ENCODE data around the gene SLC25A26. TPM values are rescaled to one million over a fixed set of nuclear protein-coding genes. Genes with fewer than 3 reads are reported as not detected.

The SLC25A26 gene
- total RNA-seq, 1 donor from 2014 or later = 20.7 TPM

- no peak for DNase-seq (ENCODE audit: low read depth)
Measured at GRCh38 chr3:66396888-66397287, 176.1 kb downstream of the SLC25A26 start.

GRCh38 chr3:66397745-66398144 lies 176.9 kb downstream of the SLC25A26 start:
- no peak for DNase-seq (ENCODE audit: low read depth)

GRCh38 chr3:66398228-66399025 lies 177.6 kb downstream of the SLC25A26 start:
- peak; percentile 56 for DNase-seq (ENCODE audit: low read depth)

GRCh38 chr3:66399529-66400232 lies 178.9 kb downstream of the SLC25A26 start:
- DNase-seq (ENCODE audit: low read depth) = no peak

DNA sequence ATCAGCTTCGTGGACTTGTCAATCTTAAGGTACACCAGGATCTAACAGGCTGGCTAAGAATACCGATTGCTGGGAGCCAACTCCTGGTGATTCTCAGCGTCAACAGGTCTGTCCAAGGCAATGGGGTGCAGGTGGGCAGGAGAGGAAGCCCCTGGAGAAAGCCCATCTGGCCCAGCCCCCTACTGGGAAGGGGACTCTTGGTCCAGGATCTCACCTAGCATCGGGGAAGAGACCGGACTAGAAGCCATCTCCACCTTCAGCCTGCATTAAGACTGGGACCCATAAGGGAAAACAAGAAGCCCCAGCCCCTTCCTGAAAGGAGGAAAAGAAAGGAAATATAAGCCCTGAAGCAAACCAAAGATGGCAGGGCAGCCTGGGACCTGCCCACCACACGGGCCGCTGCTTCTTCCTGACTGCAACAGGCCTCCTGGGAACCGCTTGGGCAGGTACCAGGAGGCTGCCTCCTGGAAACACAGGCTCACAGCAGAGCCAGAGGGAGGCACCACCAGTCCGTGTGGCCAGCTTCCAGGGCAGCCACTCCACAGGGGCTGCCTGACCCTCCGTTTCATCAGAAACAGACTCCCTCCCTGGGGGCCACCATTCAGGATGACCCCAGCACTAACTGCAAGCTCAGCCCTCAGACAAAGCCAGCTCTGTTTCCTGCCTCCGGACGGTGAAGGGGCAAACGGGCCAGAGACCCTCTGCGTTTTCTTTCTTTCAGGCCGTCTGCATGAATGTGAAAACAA lies 179.8 kb downstream of the SLC25A26 start:
- DNase-seq (ENCODE audit: low read depth) = no peak

DNA sequence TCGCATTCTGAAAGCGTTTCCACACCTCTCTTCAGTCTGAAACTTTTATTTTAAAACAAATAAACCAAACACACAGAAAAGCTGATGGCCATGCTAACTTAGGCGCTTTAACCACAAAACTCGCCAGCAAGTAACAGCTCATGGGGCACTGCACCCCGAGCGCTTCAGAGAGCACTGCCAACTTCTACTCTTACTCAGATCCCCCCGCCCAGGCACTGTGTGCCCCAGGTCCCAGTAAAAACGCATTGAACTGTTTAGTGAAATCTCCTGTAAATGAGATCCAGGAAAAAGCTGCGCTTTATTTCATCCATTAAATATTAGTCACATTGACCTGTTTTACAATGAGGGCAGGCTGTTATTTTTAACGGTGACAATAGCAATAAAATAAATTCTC lies 180.4 kb downstream of the SLC25A26 start:
- no peak for DNase-seq (ENCODE audit: low read depth)

DNA sequence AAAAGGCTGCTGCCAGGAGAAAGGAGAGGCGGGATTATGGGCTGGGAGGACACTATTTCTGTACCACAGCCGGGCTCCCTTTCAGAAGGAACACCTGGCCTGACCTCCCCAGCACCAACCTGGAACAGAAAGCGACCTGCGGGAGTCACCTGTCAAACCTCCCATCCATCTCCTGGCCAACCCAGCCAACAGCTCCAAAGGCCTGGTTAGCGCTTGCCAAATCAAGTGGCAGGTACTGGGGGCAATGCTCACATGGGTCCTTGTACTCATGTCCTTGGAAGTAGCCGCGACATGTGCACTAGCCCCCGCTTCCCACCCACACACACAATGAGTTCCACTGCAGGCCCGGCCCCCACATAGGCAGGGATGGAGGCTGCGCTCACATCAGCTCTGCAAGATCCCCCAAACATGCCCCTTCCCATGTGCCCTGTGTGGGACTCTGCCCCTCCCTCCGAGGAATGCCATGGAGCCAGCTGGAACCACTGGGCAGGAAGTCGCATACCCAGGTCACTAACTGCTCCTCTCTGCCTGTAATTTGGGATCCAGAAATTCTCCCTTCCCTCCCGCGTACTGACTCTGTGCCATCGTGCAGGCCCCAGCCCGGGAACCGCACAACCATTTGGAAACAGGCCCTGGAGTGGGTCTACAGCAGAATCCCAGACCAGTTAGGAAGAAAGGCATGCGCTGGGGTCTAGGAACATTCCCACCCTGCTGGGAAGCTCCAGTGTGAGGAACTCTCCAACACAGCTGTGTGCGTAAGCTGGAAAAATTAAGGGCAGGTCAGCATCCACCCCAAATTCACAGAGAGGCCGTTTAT lies 181.1 kb downstream of the SLC25A26 start:
- DNase-seq (ENCODE audit: low read depth) = no peak

GRCh38 chr3:66402596-66403290 lies 181.9 kb downstream of the SLC25A26 start:
- no peak for DNase-seq (ENCODE audit: low read depth)

- DNase-seq (ENCODE audit: low read depth) = no peak
Measured at GRCh38 chr3:66403323-66403990, 182.7 kb downstream of the SLC25A26 start.

DNA sequence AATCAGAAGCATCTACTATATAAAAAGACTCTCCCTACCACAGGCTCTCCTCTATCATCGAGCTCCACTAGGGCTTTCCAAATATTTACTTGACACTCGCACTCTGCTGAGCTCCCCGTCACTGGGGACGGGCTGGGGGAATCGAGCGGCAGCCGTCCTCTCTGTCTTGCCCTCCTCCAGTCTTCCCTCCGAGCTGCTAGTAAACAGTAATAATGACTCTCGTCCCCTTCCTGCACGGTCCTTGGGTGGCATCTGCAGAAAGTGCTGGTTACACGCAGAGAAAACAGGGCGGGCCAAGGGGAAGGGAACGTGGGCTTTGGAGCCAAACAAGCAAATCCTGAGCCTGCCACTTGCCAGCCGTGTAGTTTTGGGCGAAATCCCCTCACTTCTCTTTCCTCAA lies 183.4 kb downstream of the SLC25A26 start:
- DNase-seq (ENCODE audit: low read depth) = no peak

DNA sequence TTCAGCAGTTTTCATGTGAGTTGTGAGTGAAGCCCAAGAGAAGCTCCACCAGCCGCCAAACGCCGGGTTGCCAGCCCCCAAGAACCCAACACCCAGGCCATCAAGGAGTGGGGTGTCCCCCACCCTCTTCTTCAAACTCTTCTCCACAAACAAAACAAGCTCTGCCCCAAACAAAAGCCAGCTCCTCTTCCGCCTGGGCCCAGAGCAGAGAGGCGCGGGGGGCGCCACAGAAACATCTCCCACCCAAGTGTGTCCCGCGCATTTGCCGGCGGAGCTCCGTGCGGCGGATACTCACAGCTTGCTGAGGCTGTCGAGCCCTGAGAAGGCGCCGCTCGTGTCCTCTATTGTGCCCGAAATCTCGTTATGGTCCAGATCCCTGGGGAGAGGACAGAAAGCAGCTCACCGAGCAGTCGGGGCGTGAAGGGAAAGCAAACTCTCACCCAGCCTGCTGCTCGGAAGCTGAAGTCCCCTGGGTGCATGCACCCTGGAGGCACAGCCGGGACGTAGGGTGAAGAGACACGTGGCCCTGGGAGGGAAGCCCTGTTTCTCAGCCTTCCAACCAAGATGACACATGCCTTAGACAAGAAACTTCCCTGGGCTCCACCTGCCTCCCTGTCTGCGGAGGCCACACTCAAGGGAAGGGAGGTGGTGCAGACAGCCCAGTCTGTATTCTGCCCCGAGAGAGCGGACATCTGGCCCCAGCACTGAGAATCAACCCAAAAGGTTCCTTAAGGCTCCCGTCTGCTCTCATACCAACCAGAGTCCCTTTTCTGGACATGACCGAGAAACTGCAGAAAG lies 184.3 kb downstream of the SLC25A26 start:
- no peak for DNase-seq (ENCODE audit: low read depth)

- DNase-seq (ENCODE audit: low read depth) = no peak
Measured at GRCh38 chr3:66405701-66406091, 184.9 kb downstream of the SLC25A26 start.

DNA sequence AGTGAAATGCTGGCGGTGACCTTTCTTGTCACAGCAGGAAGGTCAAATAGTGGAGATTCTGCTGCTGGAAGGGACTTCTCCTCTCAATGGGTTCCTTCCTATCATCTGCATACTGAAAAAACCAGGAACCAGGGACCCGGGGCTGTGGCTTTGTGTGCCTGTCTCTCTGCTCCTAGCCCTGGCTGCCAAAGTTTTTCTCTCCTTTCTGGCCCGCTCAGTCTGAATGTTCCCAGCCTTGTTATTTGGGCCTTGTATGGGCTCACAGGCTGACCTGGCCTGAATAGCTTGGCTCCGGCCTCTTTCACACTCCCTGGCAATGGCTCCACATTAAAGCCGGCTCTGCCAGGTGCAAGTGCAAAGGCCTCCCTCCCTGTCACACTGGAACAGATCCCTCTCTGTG lies 185.4 kb downstream of the SLC25A26 start:
- DNase-seq (ENCODE audit: low read depth) = no peak

DNA sequence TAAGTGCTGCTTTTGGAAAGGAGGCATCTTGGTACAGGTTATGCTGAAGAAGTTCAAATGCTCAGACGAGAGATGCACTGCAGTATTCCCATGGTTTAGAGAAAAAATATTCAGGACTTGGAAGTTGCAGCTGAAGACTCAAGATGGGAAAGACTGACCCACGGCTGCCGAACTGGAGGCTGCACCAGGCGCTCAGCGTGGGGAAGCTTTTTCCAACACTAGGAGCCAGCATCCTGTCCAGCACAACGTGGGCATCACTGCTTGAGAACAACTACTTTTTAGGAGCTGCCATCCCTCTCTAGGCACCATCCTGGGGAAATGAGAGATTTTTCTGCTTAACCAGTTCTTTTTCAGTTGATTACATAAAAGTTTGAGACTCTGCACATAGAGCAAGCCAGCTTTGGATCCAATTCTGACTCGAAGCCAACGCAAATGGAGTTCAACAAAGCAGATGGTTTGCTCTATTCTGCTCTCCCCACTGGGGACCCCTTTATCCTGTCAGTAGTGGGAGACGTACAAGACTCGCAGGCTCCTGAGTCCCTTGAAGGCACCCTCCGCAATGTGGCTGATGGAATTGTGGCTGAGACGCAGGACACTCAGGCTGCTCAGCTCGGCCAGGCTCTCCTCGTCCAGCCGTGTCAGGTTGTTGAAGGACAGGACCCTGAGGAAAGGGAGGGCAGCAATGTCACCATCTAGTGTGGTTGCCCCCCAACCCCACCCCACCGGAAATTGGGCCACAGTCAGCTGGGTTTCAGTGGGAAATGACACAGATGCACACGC lies 186.2 kb downstream of the SLC25A26 start:
- DNase-seq (ENCODE audit: low read depth) = no peak

DNA sequence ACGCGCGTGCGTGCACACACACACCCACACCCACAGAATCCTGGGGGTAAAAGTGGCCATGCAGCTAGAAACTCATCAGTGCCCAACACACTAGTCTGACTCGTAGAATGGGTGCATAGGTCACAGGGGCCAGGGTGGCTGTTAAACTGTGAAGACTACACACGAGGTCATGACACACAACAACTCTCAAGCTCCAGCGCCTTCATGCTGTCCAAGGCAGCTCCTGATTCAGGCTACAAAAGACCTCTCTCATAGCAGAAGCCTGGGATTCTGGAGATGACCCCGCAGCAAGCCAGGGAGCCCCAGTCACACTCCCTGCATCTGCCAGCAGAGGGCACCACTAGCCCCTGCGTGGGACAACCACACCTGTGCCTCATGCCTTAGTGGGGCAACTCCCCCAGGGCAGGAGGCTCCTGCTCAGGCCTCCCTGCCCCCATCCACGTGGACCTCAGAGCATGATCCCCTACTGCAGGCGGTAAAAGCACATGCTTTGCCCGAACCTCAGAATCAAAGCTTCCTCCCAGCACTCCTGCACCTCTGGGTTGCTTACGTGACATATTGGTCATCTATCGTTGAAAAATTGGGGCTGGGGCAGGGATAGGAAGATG lies 186.9 kb downstream of the SLC25A26 start:
- DNase-seq (ENCODE audit: low read depth) = peak; percentile 25

DNA sequence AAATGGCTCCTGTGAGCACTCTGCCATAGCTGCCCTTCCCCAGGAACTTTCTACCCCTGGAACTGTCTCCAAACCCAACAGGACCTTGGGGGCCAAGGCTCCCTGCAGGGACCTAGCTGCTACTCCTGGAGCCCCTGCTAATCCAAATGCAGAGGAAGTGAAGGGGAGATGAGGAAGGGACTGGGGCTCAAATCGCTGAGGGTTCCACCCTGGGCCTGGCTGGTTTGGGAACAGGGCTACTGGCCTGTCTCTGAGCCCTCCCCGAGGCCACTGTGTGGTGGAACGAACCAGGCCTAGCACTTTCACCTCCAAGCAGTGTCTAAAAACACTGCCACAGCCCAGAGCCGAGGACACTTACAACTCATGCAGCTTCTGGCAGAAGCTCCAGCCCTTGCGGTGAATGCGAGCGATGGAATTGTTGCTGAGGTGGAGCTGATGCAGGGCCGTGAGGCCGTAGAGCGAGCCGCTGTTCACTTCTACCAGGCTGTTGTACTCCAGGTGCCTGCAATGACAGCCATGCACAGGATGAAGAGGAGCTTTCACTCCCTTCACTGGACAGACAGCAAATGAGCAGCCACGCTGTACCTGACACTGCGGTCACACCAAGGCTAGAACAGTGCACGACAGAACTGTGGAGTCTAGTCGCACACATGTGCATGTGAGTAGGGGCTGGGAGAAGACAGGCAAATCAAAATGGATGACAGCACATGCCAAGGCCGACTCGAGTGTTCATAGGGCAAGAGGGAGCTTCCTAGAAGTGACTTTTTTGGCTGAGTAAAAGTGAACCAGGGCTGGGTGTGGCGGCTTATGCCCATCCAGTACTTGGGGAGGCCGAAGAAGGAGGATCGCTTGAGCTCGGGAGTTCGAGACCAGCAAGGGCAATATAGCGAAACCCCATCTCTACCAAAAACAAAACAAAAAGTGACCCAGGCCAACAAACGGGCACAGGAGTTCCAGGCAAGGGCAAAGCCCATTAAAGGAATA lies 189.3 kb downstream of the SLC25A26 start:
- DNase-seq (ENCODE audit: low read depth) = no peak

GRCh38 chr3:66410976-66411375 lies 190.2 kb downstream of the SLC25A26 start:
- DNase-seq (ENCODE audit: low read depth) = no peak
